GM18951 (cell line): ENCODE measurements around the gene ZNF263.
A peak's percentile ranks its signal among the peaks of the same experiment; 100 is the strongest.

Experiments used
- POLR2A ChIP-seq: IDR thresholded peaks from 4 replicates; pipeline ENCODE4 v1.6.1; 2011; ENCODE audit warnings: mild to moderate bottlenecking; ENCODE audit not compliant: insufficient read length, insufficient read depth; ENCODE audit errors: extremely low read depth
- in situ Hi-C: fragments of 300-500 bp; cut with MboI; formaldehyde crosslinking; loops from one replicate; pipeline ENCODE4 v1.12.0; 2022; ENCODE audit warnings: low sequenced_read_pairs, mixed read lengths, inconsistent platforms; ENCODE audit not compliant: unreplicated experiment

ZNF263 gene

GRCh38 chr16:3282730-3283542 lies at the start of gene ZNF263:
Gene ZNF263 (plus strand): TSS chr16:3283491. CDS start chr16:3283819, 328 bp downstream.
- in situ Hi-C loops = no loop called here

GRCh38 chr16:3234543-3234856 lies 48.8 kb upstream of the ZNF263 start:
- TF ChIP-seq POLR2A = no peak
- in situ Hi-C loops = no loop called here

More at GRCh38 chr16:3282730-3283542, at the start of gene ZNF263:
- TF ChIP-seq POLR2A = peak; percentile 70

GRCh38 chr16:3234857-3235561 lies 48.3 kb upstream of the ZNF263 start, which contains the start of gene ZNF200:
Gene ZNF200 (minus strand): TSS chr16:3235158. CDS start chr16:3233755, 1,403 bp downstream.
- in situ Hi-C loops = no loop called here
- TF ChIP-seq POLR2A = peak; percentile 88

DNA sequence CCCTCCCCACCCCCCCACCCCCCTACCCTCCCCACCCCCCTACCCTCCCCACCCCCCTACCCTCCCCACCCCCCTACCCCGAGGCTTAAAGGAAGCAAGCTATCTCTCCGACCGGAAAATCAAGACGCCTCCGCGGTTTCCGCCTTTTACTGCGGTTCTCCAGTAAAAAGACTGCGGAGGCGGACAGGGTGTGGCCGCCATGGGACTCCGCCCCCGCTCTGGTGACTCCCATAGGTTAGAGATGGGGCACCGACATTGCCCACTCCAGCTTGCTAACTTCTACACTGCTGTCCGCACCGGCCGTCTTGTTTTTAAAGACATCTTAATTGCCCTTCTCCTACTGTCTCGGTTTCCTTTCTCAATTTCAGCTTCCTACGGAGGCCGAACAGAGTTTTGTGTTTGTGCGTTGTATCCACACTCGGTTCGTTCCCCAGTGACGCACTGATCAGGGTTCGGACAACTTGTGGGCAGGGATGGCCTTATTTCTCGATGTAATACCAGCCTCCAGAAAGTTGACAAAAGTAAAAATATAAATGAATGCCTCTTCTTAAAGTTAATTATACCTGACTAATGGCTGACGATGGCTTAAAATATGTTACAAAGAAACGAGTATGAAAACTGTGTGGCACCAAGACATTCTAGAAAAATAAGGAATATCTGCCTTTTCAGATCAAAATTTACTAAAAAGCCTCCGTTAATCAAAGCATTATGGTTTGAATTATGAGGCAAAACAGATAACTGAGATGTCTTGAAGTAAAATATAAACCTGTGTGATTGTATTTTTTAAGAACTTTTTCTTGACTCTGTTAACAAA lies 47.2 kb upstream of the ZNF263 start:
- no peak for TF ChIP-seq POLR2A
- in situ Hi-C loops = no loop called here

DNA sequence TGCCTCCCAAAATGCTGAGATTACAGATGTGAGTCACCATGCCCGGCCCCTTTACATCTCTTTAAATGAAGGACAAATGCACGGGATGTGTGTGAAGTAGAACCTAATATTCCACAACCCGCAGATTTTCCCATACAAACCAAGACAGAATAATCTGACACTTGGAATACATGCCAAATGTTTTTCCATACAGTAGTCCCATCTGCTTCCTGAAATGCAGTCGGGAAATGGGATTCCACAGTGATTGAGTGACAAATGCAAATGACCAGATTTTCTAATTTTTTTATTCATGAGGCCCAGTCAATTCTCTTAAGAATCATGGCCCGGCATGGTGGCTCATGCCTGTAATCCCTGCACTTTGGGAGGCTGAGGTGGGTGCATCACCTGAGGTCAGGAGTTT lies 41.5 kb upstream of the ZNF263 start:
- in situ Hi-C loops = no loop called here
- TF ChIP-seq POLR2A = no peak

GRCh38 chr16:3242709-3243108 lies 40.6 kb upstream of the ZNF263 start:
- in situ Hi-C loops = no loop called here
- TF ChIP-seq POLR2A = no peak

DNA sequence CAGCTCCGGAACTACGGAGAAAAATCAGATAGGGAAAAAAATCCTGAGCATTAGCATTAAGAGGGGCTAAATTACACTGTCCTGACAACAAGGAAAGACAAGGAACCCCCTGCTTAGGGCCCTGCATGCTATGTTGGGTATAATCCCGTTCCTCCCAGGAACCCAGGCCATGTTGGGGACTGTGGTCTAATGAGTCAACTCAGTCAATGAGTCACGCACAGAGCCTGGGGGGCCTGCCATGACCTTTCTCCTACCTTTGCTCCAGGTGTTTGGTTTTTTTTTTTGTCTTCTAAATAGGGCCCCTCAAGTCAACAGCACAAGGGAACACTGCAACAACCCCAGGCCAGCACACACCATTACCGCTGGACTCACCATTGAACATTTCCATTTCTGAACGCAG lies 39.4 kb upstream of the ZNF263 start:
- in situ Hi-C loops = no loop called here
- no peak for TF ChIP-seq POLR2A

DNA sequence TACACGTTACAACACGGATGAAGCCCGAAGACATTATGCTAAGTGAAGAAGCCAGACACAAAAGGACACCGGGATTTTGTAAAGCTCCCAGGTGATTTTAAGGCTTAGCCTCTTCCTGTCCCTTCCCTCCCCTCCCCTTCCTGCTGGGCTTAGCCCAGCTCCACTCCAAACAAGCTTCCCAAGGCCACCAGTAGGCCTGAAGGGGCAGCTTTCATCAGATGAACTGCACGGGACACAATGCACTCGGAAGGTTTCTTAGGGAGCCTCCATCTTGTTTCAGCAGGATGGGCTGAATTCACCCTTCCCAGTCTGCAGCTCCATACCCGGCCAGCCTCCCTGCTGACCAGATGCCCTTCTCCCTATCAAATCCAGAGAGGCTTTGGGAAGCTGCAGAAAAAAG lies 37.3 kb upstream of the ZNF263 start:
- in situ Hi-C loops = no loop called here
- no peak for TF ChIP-seq POLR2A

DNA sequence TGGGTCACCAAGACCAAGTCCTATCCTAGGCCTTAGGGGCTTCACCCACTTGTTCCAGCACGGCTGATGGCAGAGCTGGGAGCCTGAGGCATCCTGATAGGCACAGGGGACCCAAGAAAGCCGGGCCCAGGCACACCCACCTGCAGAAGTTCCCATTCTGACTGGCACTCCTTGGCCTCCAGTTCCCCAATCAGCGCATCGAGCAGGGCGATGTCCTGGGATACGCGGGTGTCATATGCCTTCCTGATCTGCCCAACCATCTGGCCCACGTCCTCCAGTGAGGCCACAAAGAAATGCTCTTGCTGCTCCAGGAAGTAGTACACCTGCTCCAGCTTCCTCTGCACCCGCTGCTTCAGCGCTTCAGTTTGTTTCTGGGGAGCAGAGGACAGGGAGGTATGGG lies 36.4 kb upstream of the ZNF263 start:
- TF ChIP-seq POLR2A = no peak
- in situ Hi-C loops = no loop called here

DNA sequence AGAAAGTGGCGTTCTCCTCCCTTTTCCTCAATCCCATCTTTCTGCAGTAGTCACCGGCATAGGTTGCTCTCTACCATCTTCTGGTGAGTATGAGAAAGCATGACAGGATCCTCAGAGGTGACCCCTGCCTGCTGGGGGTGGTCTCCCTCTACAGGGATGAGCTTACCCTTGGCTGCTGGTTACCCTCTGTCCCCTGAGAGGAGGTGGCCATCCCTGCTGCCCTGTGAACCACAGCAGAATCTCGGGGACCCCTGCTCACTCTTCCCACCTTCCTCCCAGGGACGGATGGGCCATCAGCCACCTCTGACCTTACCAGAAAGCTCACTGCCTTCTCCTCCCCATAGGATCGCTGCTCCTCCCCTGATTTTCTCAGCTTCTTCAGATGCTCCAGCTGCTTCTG lies 34.7 kb upstream of the ZNF263 start:
- in situ Hi-C loops = no loop called here
- no peak for TF ChIP-seq POLR2A

- in situ Hi-C loops = no loop called here
- TF ChIP-seq POLR2A = no peak
Observed at GRCh38 chr16:3249020-3249419, 34.3 kb upstream of the ZNF263 start.

DNA sequence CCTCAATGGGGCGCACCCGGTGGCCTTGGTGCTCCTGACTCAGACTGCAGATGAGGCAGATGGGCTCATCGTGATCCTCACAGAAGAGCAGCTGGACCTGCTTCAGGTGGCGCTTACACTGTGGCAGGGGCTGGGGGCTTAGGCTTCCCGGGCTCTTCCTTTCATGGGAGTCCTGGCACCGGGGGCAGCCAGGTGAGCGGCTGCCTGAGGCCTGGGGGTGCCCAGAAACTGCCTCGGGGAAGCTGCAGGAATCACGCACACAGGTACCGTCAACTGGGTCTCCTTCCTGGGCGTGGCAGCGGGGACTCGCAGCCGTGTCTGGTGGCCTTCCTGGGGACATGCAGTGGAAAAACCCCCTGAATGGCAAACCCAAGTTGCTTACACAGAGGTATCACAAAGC lies 33.8 kb upstream of the ZNF263 start:
- in situ Hi-C loops = no loop called here
- no peak for TF ChIP-seq POLR2A

DNA sequence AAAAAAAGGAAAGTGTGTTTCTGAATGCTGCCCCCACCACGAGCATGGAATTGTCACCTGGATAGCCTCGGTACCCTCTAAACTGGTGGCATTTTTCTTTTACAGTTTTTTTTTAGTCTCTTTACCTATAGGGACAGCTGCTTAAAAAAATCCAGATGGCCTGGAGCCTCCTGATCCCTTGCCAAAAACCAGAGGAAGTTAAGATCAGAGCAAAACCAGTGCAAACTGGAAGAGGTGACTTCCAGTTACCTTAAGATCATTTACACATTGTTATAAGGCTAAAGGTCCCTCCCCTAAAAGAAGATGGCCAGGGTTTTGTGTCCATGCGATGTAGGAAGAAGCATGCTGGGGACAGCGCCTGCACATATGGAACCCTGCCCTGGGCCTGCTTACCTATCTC lies 30.3 kb upstream of the ZNF263 start:
- in situ Hi-C loops = no loop called here
- no peak for TF ChIP-seq POLR2A
